IPS-11a (cell line): ENCODE data around the gene MRPL50.

Experiments
- H3K4me3 ChIP-seq: one replicate; pipeline ENCODE4 v1.5.1; 2013; ENCODE audit warnings: low read depth, low read length, control low read depth

The MRPL50 gene

GRCh38 chr9:101350285-101350684, 48.1 kb downstream of the MRPL50 start:
- no peak overlapping the region for H3K4me3 ChIP-seq

- no peak overlapping the region for H3K4me3 ChIP-seq
These were observed 55.8 kb downstream of the MRPL50 start for GRCh38 chr9:101342595-101342994.

- H3K4me3 ChIP-seq, result no peak overlapping the region
These were observed 56.5 kb downstream of the MRPL50 start for GRCh38 chr9:101341958-101342357.
